Endothelial cell of umbilical vein (primary cell): ENCODE results near the gene SDK2.

ENCODE experiments used
- CTCF ChIP-seq, 2 donors: IDR thresholded peaks; 1 replicate in 1 of 2; 2 replicates in 1 of 2; pipeline ENCODE4 v1.5.1; 2011; ENCODE audit warnings: low read length in 2 of 2, mild to moderate bottlenecking in 2 of 2, moderate library complexity in 2 of 2, control low read depth in 1 of 2, inconsistent platforms in 1 of 2, low read depth in 1 of 2; ENCODE audit not compliant: insufficient read depth in 1 of 2; ENCODE audit errors: extremely low read depth in 1 of 2
- EZH2 ChIP-seq: IDR thresholded peaks from 2 replicates; pipeline ENCODE4 v1.6.1; 2012; ENCODE audit warnings: borderline replicate concordance, low read depth, mild to moderate bottlenecking, moderate library complexity, low read length, inconsistent platforms; ENCODE audit not compliant: severe bottlenecking
- FOS ChIP-seq: IDR thresholded peaks from 2 replicates; pipeline ENCODE4 v1.6.1; 2011; ENCODE audit warnings: mild to moderate bottlenecking, low read length, moderate library complexity, borderline replicate concordance; ENCODE audit not compliant: insufficient read depth
- POLR2AphosphoS5 ChIP-seq: IDR thresholded peaks from 2 replicates; pipeline ENCODE4 v1.6.1; 2012; ENCODE audit warnings: low read depth, mild to moderate bottlenecking, control low read depth, low read length, moderate library complexity; ENCODE audit not compliant: insufficient read depth

DNA sequence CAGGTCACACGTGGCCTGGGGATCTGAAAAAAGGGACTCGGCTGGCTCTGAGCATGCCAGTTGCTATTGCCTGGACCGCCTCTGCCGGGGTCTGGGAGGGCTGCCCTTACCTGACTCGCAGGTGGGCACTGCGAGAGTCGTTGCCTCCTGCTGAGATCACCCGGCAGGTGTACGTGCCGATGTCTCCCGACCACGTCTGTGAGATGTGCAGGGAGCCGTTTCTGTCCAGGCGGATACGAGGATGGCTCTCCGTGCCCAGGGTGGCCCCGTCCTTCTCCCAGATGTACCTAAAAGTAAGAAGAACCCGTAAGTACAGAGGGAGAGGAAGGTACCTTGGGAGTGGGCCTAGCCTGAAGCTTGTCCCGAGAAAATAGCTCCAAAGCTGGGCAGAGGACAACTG, 220.4 kb downstream of the SDK2 start:
- no peak for TF ChIP-seq FOS
- TF ChIP-seq POLR2AphosphoS5 = no peak
- TF ChIP-seq EZH2 = no peak
- no peak for TF ChIP-seq CTCF (IDR thresholded peaks at IDR 0.05; ENCODE audit: extremely low read depth in 1 of 2, insufficient read depth in 1 of 2, low read depth in 1 of 2, low read length in 2 of 2)
